Measurements from ENCODE around the gene GPX7.

- TF ChIP-seq POLR2AphosphoS5 (IDR thresholded peaks at IDR 0.05; ENCODE audit: low read depth, low read length): no peak
- no peak for TF ChIP-seq POLR2A (IDR thresholded peaks at IDR 0.05; ENCODE audit: low read depth, low read length)
- TF ChIP-seq TAF1 (IDR thresholded peaks at IDR 0.05; ENCODE audit: borderline replicate concordance, low read depth, low read length): no peak
Observed at GRCh38 chr1:52651904-52652303, 49.7 kb downstream of the GPX7 start.
